GM23248 (cell line): ENCODE data around the gene TMEM120A.

Experiments
- EZH2 ChIP-seq: fragments of 200-600 bp; sonication (generic); IDR thresholded peaks from 2 replicates; pipeline ENCODE4 v1.6.1; 2018; ENCODE audit warnings: antibody characterized with exemption, mild to moderate bottlenecking; ENCODE audit not compliant: insufficient read depth, poor library complexity, severe bottlenecking
- EZH2phosphoT487 ChIP-seq: fragments of 200-600 bp; sonication (generic); IDR thresholded peaks from 2 replicates; pipeline ENCODE4 v1.6.1; 2018; ENCODE audit warnings: antibody characterized with exemption, moderate library complexity, mild to moderate bottlenecking, low read depth; ENCODE audit not compliant: insufficient read depth

- TF ChIP-seq EZH2 (no peak), EZH2phosphoT487 (no peak)
Measured at GRCh38 chr7:75953431-75953830, 41.0 kb downstream of the TMEM120A start.
